RWPE2 (cell line): ENCODE measurements around the gene CCDC187.
"Not testable (repeated sequence)": the region's sequence is repeated elsewhere in the genome, so short reads cannot be mapped to it uniquely, and the experiment has no call there.

ENCODE experiments used
- ATAC-seq: fragments of 200-7000 bp; cut with Tn5 transposase; 3 replicates; pipeline ENCODE4 v1.9.1; 2021; ENCODE audit warnings: low read depth
- DNase-seq: peaks from one replicate; pipeline ENCODE4 v3.0.0-alpha.2; 2020; ENCODE audit warnings: low spot score
- H3K27ac ChIP-seq: fragments of 450-650 bp; 2 replicates; pipeline ENCODE4 v1.5.1; 2017; ENCODE audit warnings: mild to moderate bottlenecking; ENCODE audit not compliant: poor library complexity, severe bottlenecking
- H3K27me3 ChIP-seq: fragments of 250-450 bp; sonication (Bioruptor Pico); 2 replicates; pipeline ENCODE4 v1.5.1; 2021; ENCODE audit warnings: mild to moderate bottlenecking, moderate library complexity; ENCODE audit not compliant: insufficient read depth, poor library complexity, severe bottlenecking
- H3K36me3 ChIP-seq: fragments of 250-450 bp; sonication (Bioruptor Pico); 2 replicates; pipeline ENCODE4 v1.5.1; 2020; ENCODE audit warnings: low read depth, mild to moderate bottlenecking, moderate library complexity
- H3K4me1 ChIP-seq: fragments of 250-450 bp; sonication (Bioruptor Pico); 2 replicates; pipeline ENCODE4 v1.5.1; 2021; ENCODE audit warnings: mild to moderate bottlenecking, moderate library complexity; ENCODE audit not compliant: insufficient read depth, poor library complexity, severe bottlenecking
- H3K4me3 ChIP-seq: fragments of 250-450 bp; sonication (Bioruptor Pico); 2 replicates; pipeline ENCODE4 v1.5.1; 2021; ENCODE audit warnings: mild to moderate bottlenecking, moderate library complexity; ENCODE audit not compliant: severe bottlenecking
- H3K9me3 ChIP-seq: fragments of 250-450 bp; sonication (Bioruptor Pico); 2 replicates; pipeline ENCODE4 v1.5.1; 2021; ENCODE audit warnings: mild to moderate bottlenecking, moderate library complexity; ENCODE audit not compliant: severe bottlenecking
- CTCF ChIP-seq: fragments of 450-650 bp; IDR thresholded peaks from one replicate; pipeline ENCODE4 v1.5.1; 2017; ENCODE audit warnings: mild to moderate bottlenecking, moderate library complexity; ENCODE audit not compliant: poor library complexity, severe bottlenecking

The CCDC187 gene

GRCh38 chr9:136325358-136325757 is 21.5 kb upstream of the CCDC187 start:
- peaks cover 3% of the 10 kb centered on the region for H3K4me1 ChIP-seq

GRCh38 chr9:136324501-136325300 is 20.8 kb upstream of the CCDC187 start:
- H3K9me3 ChIP-seq, result no peaks in the 10 kb centered on the region
- no peak for TF ChIP-seq CTCF
- ATAC-seq, result no peak
- H3K4me3 ChIP-seq, result no peak overlapping the region
- no peak overlapping the region for H3K27ac ChIP-seq
- no peak for DNase-seq
- H3K4me1 ChIP-seq, result peaks cover 3% of the 10 kb centered on the region
- no peaks in the 10 kb centered on the region for H3K36me3 ChIP-seq
- H3K27me3 ChIP-seq, result no peaks in the 10 kb centered on the region

More at GRCh38 chr9:136325358-136325757, 21.5 kb upstream of the CCDC187 start:
- Histone ChIP-seq H3K27me3 (no peaks in the 10 kb centered on the region), H3K4me3 (no peak overlapping the region), H3K27ac (no peak overlapping the region), H3K36me3 (no peaks in the 10 kb centered on the region), H3K9me3 (no peaks in the 10 kb centered on the region)
- no peak for ATAC-seq
- TF ChIP-seq CTCF, result no peak
- DNase-seq, result no peak

GRCh38 chr9:136323371-136323789 is 19.5 kb upstream of the CCDC187 start:
- H3K27ac ChIP-seq, result no peak overlapping the region
- H3K9me3 ChIP-seq, result no peaks in the 10 kb centered on the region
- H3K4me3 ChIP-seq, result no peak overlapping the region
- H3K36me3 ChIP-seq, result no peaks in the 10 kb centered on the region
- H3K4me1 ChIP-seq, result peaks cover 3% of the 10 kb centered on the region
- no peak for ATAC-seq
- no peaks in the 10 kb centered on the region for H3K27me3 ChIP-seq
- no peak for TF ChIP-seq CTCF
- no peak for DNase-seq

- no peak for DNase-seq
- no peak overlapping the region for H3K4me3 ChIP-seq
- no peaks in the 10 kb centered on the region for H3K36me3 ChIP-seq
- H3K9me3 ChIP-seq, result no peaks in the 10 kb centered on the region
- H3K27me3 ChIP-seq, result no peaks in the 10 kb centered on the region
- H3K4me1 ChIP-seq, result peaks cover 3% of the 10 kb centered on the region
- TF ChIP-seq CTCF, result no peak
- H3K27ac ChIP-seq, result no peak overlapping the region
- ATAC-seq, result no peak
Measured at GRCh38 chr9:136322756-136323330, 18.9 kb upstream of the CCDC187 start.

- peaks cover 3% of the 10 kb centered on the region for H3K4me1 ChIP-seq
- H3K9me3 ChIP-seq, result no peaks in the 10 kb centered on the region
- H3K36me3 ChIP-seq, result no peaks in the 10 kb centered on the region
- TF ChIP-seq CTCF, result no peak
- no peaks in the 10 kb centered on the region for H3K27me3 ChIP-seq
- no peak overlapping the region for H3K27ac ChIP-seq
- DNase-seq (no peak), ATAC-seq (no peak)
- H3K4me3 ChIP-seq, result no peak overlapping the region
Measured at GRCh38 chr9:136321561-136321960, 17.7 kb upstream of the CCDC187 start.

GRCh38 chr9:136320972-136321371 is 17.1 kb upstream of the CCDC187 start:
- H3K4me3 ChIP-seq, H3K27ac ChIP-seq, H3K9me3 ChIP-seq, H3K36me3 ChIP-seq, ATAC-seq, H3K27me3 ChIP-seq, DNase-seq, H3K4me1 ChIP-seq: not testable (repeated sequence)

GRCh38 chr9:136319955-136320354 is 16.1 kb upstream of the CCDC187 start:
- DNase-seq, H3K4me3 ChIP-seq, H3K36me3 ChIP-seq, H3K27ac ChIP-seq, H3K27me3 ChIP-seq, H3K9me3 ChIP-seq, ATAC-seq, H3K4me1 ChIP-seq: not testable (repeated sequence)
